ENCODE measurements around the gene IER5. TPM values are rescaled to one million over a fixed set of nuclear protein-coding genes. Genes with fewer than 3 reads are reported as not detected.

IER5 gene
- total RNA-seq, 1 experiment from 2014 or later = 20.4 TPM

- in situ Hi-C loops (cut with HindIII; ENCODE audit: low pct_unique_long_range_greater_than_20kb, low sequenced_read_pairs) (no loop called here), intact Hi-C loops (cut with micrococcal nuclease; ENCODE audit: unreplicated experiment) (no loop called here)
- CTCF ChIA-PET = no interaction called here
Observed at GRCh38 chr1:181056560-181056959, 31.9 kb upstream of the IER5 start.

GRCh38 chr1:181057079-181057478, 31.4 kb upstream of the IER5 start:
- CTCF ChIA-PET = no interaction called here
- H3K9me3 ChIP-seq (ENCODE audit: control insufficient read depth, insufficient read depth, low read depth, low read length) = no peaks in the 10 kb centered on the region
- BruUV-seq (replicated peaks) = no TSS peak
- TF ChIP-seq CTCF (IDR thresholded peaks at IDR 0.05) = no peak
- no peak for TF ChIP-seq REST (IDR thresholded peaks at IDR 0.05; ENCODE audit: insufficient read depth in 1 of 2, low read depth in 2 of 2, low read length in 1 of 2)
- no peak for TF ChIP-seq TCF7L2 (IDR thresholded peaks at IDR 0.05; ENCODE audit: low read depth, low read length)
- TF ChIP-seq SIN3A (IDR thresholded peaks at IDR 0.05; ENCODE audit: borderline replicate concordance, insufficient read depth, low read depth, low read length) = no peak
- TF ChIP-seq POLR2AphosphoS5 (IDR thresholded peaks at IDR 0.05; ENCODE audit: low read depth, low read length) = no peak
- DNase-seq (ENCODE audit: low read depth, low spot score) (no peak), ATAC-seq (no peak)
- H3K4me3 ChIP-seq (ENCODE audit: low read depth in 2 of 2, low read length in 2 of 2) = no peak overlapping the region
- POLR2A ChIA-PET = interaction anchor here (0.6 kb wide), 1 partner anchor 70 kb away, joined by 3 read pairs; no protein-coding TSS in a partner anchor
- H3K4me1 ChIP-seq (ENCODE audit: control insufficient read depth, insufficient read depth, low read length) = no peaks in the 10 kb centered on the region
- in situ Hi-C loops (cut with HindIII; ENCODE audit: low pct_unique_long_range_greater_than_20kb, low sequenced_read_pairs) (no loop called here), intact Hi-C loops (cut with micrococcal nuclease; ENCODE audit: unreplicated experiment) (no loop called here)
- no peaks in the 10 kb centered on the region; the same call in 1 of the 2 replicates for H3K27me3 ChIP-seq (ENCODE audit: control insufficient read depth, insufficient read depth, low read length)
- H3K36me3 ChIP-seq (ENCODE audit: control insufficient read depth, insufficient read depth, low read length) = no peaks in the 10 kb centered on the region
- no peak overlapping the region for H3K27ac ChIP-seq (ENCODE audit: low read length)

More at GRCh38 chr1:181056560-181056959, 31.9 kb upstream of the IER5 start:
- TF ChIP-seq TCF7L2 (IDR thresholded peaks at IDR 0.05; ENCODE audit: low read depth, low read length) (no peak), CTCF (IDR thresholded peaks at IDR 0.05) (no peak), REST (IDR thresholded peaks at IDR 0.05; ENCODE audit: insufficient read depth in 1 of 2, low read depth in 2 of 2, low read length in 1 of 2) (no peak), POLR2AphosphoS5 (IDR thresholded peaks at IDR 0.05; ENCODE audit: low read depth, low read length) (no peak), SIN3A (IDR thresholded peaks at IDR 0.05; ENCODE audit: borderline replicate concordance, insufficient read depth, low read depth, low read length) (no peak)
- POLR2A ChIA-PET = no interaction called here
- Histone ChIP-seq H3K27ac (ENCODE audit: low read length) (no peak overlapping the region), H3K36me3 (ENCODE audit: control insufficient read depth, insufficient read depth, low read length) (no peaks in the 10 kb centered on the region), H3K9me3 (ENCODE audit: control insufficient read depth, insufficient read depth, low read depth, low read length) (no peaks in the 10 kb centered on the region), H3K4me3 (ENCODE audit: low read depth in 2 of 2, low read length in 2 of 2) (no peak overlapping the region), H3K27me3 (ENCODE audit: control insufficient read depth, insufficient read depth, low read length) (no peaks in the 10 kb centered on the region; the same call in 1 of the 2 replicates), H3K4me1 (ENCODE audit: control insufficient read depth, insufficient read depth, low read length) (no peaks in the 10 kb centered on the region)
- DNase-seq (ENCODE audit: low read depth, low spot score) = no peak
- no TSS peak for BruUV-seq (replicated peaks)
- no peak for ATAC-seq
